NCI-H2107 treated with DMSO at 0.1 percent for 48 hours (cell line): Measurements from ENCODE around the gene PELI2.

ENCODE experiments used
- DNase-seq: peaks from one replicate; lab custom pipeline; 2025; ENCODE audit not compliant: unreplicated experiment; lab: John Stamatoyannopoulos, UW

The PELI2 gene

DNA sequence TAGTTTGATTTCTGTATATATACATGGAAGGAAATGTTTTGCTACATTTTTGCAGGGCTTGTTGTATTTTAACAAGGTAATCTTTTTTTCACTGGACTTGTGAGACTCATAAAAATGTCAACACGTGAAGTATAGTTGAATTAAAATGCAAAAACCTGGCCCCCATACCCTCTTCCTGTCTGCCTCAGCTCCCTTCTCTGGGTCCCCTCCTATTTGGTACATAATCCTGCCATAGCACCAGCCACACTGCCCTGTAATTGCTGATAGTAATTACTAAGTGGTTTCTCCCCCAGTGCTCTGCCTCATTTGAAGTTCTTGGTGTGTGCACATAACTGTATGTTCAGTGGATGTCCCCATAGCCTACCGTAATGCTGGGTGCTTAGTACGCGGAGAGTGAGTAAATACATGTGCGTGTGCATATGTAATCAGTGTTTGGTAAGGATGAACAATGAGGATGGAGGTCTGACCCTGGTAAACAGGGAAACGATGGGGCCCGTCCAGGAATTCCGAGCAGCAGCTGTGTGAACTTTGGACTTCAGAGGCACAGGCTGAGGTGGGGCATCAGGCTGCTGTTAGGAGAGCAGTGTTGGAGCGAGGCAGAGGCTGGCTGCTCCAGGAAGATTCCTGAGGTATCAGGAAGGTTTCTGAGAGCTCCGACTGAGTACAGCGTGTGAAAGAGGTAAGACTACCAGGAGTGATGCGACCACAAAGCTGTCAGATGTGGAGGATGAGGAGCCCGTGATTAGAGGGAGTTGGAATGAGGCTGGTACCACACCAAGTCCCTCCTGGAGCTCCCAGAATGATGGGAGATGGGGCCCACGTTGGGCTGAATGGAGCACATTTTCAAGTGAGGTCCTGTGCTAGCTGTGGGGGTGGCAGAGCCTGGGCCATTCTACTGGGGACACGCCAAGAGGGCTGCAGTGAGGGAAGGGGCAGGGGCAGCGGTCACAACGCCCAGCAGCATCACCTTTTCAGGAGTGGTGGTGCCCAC, 106.8 kb downstream of the PELI2 start:
- no peak for DNase-seq

DNA sequence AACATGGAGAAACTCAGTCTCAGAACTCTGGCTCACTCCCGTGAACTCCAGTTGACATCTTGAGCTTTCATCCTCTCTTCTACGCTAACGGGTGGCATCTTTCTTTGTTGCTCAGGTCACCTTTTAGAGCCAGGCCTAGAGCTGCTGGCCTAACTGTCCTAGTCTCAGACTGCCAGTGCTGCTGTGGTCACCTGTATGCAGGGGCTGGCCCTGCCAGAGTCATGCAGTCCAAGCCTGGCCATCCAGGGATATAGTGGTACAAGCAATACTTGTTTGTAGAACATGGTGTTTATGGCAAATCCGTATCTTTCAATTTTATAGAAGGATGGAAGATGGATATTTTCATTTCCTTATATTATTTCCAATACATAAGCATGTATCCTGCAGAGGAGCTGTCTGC, 117.2 kb downstream of the PELI2 start:
- DNase-seq = no peak

DNA sequence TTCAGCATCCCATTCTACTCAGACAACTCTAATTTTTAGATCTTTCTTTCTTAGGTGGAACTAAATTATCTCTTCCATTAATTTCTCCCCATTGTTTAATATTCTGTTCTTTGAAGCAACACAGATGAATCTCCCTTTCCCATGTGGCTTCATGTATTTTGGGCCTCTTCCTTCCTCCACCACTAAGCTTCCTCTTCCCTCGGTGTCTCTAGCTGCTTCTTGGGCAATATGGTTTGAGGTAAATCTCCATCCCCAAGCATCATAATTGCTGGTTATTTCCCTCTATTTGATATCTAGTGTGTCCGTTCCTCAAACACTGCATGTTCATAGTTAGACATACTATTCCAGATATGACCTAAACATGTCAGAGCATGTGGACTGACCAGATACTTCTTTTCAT, 119.2 kb downstream of the PELI2 start:
- no peak for DNase-seq

DNA sequence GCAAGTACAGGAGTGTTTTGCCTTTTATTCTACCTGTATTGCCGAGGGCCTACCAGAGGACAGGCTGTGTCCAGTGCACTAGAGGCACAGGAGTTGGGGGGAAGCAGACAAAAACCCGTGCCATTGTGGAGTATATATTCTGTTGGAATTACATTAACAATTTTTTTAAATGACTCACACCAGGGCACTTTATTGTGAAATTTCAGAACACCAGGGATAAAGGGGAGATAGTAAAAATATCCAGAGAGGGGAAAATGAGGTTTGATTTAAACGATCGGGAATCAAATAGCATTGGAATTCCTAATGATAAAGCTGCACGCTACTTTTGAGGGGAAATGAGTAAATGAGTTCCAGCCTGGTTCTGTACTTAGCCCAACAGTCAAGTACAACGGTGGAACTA, 123.2 kb downstream of the PELI2 start:
- DNase-seq = no peak

DNA sequence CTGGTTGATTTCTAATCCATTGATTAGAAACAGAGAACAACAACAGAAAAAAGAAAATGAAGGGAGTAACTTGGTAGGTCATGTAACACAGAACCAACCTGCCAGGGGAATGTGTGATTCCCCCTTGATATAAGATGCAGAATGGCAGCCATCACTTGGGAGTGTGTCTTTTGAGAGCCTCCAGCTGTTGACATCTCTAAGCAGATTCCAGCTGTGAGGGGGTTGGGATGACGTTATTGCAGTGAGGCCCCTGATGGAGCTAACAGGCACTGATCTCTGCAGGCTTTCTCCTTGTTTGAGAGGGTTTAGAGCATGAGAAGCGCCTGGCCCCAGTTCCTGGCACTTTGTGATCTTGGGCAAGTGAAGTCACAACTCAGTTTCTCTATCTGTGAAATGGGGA, 124.9 kb downstream of the PELI2 start:
- DNase-seq = no peak

DNA sequence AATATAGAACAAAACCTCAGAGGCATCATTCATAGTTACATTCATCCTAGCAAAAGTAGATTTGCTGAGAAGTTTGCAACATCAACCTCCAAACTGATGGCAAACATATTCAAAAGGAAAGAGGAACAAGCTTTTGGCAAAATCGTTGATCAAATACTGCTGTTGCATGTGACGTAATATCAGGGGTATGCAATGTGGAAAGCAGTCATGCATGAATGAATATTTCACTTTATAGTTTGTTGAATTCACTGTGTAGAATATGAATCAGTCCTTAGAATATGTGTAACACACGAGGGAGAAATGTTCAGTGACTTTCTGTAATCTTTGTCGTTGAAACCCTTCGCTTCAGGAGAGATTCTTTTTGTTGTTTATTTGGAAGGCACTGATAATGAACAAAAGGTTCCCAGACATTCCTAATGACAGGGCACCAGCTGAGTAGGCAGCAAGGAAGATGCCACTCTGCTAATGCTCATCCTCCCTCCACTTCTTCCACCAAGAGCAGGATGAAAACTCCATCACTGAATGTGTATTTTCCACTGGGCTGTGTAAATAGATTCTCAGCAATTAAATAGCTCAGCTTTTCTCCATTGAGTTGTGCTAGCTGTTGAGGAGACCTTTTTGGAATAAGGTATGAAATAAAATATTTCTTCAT, 126.1 kb downstream of the PELI2 start:
- DNase-seq = no peak

DNA sequence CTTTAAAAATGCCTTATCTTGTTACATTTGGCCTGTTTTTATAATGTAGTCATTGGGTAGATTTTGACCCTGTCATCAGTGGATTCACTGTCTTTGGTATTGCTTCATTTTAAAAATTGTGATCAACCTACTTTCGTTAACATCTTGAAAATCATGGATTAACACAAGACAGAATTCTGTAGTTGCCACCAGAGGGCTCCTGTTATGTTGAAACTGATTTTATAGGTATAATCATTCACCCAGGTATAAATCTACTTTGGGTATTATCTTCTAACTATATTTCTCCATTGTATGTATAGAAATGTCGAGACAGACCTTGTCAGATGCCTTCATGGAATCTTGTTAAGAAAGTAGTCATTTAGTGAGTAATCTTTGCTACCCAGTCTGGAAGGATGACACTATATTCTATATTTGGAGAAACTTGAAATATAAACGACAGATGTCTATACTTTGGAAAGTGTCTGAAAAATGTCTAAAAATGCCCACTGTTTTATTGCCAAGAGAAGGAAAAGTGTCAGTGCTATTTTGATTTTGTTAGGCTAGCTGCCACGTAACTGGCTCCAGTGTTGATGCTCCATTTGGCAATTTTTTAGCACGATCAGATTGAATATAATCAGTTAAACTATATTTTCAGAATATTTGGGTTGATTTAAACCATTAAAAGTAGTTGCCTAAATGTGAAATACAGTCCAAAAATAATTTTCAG, 129.4 kb downstream of the PELI2 start:
- DNase-seq = no peak

DNA sequence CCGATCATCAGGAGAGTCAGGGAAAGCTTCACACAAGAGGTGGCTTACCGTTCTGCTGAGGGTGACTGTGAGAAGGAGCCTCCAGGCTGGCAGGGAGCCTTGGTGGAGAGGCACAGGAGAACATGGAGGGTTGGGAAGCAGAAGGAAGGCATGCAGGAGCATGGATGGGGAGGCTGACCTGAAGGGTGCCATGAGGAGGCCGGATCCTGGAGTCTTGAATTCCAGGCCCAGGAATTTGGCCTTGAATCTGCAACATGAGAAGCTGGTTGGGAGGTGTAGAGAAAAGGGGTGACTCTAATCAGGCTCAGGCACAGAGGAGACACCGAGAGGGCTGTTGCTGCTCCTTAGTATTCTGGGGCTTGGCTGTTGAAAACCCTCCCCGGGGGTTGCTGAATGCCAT, 130.2 kb downstream of the PELI2 start:
- DNase-seq = no peak

DNA sequence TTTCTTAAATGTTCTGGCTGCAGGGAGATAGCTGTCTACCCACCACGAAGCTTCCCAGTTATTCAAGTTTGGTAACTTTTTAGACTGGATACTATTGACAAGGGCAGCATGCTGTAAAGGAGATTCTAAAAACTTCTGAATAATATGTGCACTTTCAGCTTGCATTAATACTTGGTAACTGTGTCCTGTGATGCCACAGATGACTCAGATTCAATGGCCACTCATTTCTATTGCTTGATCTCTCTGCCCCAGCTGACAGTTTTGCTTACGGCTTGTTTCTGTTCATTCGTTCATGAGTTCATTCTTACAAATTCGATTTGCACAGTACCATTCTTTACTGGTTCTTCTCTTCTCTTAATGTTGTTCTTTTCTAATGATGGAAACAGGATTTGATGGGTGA, 142.8 kb downstream of the PELI2 start:
- no peak for DNase-seq

DNA sequence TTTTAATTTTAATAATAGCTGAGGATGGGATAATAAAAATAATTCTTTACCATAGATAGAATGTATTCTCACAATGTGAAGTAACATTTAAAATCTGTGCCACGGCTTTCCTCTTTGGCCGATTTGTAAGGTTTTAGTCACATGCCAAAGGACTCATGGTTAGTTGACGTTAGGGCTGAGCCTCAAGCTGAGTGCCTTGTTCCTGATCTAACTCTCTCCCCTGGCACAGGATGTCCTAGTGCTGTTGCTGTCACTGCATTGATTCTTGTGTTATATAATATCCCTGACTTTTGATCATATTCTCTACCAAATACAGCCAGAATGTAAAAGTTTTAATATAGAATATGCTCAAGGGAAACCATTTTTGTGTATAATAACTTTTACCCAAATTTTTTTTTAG, 144.3 kb downstream of the PELI2 start:
- DNase-seq = no peak

DNA sequence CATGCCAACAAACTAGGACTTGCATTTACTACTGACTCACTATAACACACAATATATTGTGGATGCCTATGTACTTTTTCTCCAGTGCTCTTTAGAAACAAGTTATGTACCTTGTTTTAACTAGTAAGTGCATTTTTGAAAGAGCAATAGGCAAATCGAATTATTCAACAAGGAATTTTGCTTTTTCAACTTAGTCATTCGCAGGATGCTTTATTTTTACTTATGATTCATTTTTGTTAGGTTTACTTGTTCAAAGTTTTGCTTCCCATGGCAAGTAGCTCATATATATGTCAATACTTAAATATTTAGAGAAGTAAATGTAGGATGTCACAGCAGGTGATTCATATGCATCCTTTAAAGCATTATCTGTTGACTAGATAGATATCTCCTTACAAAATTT, 149.8 kb downstream of the PELI2 start:
- no peak for DNase-seq

DNA sequence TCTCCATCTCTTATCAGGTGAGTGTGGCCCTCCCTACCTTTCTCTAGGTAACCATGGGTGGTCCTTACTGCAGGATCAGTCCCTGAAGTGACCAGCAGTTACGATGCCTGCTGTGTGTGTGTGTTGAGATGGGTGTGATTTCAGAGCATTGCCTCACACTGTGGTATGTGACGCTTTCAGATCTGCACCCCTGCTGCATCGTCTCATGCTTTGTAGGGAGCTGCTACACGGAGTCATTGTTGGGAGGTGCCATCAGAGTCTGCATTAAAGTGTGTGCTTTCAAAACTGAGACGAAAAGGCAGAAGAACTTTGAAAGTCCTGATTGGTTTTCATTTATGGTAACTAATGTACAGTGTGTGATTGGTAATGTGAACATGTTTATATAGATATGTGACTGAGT, 150.5 kb downstream of the PELI2 start:
- DNase-seq = no peak

DNA sequence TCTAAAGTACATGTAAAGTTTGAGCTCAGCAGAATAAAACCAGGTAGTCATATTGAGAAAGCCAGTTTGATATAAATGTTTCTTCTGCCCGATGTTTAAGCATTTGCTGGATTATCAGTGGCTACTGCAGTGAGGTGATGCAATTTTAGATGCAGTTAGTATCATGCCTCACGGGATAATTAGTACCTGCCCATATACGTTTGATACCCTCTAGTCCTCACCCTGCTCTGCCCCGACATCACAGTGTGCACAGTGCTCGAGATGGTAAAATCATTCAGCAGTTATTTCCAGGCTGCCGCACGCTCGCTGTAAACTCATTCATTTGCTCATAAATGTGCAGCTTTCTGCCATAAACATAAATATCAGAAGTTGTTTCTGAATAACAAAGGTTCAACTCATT, 152.7 kb downstream of the PELI2 start:
- no peak for DNase-seq

DNA sequence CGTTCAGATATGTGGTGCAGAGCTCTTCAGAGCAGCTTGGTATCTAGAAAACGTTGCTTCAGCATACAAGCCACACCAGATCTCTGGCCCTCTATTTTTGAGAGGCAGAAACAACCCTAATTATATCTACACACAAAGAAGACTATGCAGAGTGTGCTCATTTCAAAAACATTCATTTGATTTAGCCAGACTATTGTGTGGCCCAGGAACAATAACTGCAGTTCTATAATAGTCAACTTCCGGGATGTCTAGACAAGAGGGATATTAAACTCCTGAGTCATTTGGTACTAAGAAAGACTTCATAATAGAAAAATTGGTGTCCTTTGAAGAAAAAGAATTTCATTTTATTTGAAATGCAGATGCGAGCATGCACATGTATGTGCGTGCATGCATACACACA, 153.8 kb downstream of the PELI2 start:
- DNase-seq = no peak

DNA sequence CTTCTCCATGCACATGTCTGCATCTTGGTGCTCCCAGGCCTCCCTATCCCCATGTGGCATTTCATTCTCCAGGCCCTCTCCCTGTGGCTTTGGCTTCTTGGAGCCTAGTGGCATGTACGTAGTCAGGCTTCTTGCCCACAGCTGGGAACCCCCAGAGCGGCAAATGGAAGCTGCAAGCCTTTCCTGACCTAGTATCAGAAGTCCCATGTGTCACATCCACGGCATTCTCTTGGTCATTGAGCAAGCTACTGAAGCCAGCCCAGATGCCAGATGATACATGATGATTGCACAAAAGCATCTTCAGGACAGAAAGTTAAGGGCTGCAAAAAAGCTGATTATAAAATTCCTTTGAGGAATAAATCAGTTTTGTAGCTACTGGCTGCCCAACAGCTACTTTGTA, 154.9 kb downstream of the PELI2 start:
- no peak for DNase-seq

DNA sequence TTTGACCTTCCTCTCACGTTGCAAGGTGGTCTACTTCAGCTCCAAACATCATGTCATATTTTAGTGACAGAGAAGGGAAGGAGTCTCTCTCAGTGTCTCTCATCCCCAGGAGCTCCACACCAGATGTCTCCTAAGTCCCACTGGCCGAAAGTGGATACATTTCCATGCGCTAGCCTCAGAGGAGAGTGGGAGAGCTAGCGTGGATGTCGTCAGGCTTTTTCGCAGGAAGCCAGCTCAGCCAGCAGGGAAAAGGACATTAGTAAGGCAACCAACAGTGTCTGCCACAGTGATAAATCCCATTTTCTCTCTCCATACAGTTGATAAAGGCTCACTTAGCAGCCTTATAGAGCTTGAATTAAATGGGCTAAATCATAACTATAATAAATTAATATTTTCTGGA, 155.7 kb downstream of the PELI2 start:
- DNase-seq = no peak

DNA sequence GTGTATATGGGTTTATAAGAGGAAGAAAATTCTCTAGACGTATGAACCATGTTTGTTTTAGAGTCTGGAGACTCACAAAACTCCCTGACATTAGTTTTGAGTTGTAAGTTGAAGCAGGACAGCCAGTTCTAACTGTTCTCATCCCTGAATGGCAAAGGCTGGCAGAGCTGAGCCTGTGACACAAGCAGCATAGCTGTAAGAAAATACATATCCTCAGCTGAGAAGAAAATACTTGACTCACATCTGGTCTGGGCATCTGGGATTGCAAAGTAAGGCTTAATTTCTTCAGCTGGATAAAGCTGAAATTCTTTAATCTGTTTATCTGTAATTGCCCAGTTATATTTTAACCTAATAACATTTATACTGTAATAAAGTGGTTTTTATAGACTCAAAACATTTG, 156.3 kb downstream of the PELI2 start:
- DNase-seq = no peak

DNA sequence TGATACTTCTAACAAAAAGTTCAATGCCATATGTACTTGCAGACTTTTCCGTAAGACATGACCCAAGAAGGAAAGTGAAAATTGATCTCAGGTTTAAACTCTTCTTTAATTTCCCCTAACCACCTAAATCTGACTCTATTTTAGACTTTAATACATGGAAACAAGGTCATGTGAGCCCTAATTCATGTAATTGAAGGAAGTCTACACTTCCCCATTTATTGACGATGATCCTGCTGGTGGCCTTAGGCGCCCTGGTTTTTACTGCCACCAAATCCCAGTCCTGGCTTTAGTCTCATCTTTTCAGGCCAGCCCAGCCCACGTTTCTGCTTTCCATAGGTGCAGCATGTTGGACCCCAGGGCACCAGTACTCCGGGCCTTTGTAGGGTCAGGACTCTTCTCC, 157.9 kb downstream of the PELI2 start:
- no peak for DNase-seq

DNA sequence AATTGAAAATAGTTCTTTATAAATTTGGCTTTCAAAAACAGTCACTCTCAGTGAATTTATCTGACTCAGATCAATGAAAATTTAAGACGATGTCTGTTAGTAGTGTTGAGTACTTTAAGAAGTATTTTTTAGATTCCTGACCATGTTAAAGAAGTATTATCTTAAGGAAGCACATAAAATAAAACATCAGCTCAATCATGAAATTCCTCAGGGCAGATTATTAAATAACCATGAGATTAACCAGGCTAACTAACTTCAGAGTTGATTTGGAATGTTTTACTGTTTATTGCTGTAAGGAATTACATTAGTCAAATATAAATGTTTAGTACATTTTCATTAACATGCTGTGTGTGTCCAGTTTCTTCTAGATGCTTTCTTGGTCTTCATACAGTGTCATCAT, 160.2 kb downstream of the PELI2 start:
- no peak for DNase-seq

DNA sequence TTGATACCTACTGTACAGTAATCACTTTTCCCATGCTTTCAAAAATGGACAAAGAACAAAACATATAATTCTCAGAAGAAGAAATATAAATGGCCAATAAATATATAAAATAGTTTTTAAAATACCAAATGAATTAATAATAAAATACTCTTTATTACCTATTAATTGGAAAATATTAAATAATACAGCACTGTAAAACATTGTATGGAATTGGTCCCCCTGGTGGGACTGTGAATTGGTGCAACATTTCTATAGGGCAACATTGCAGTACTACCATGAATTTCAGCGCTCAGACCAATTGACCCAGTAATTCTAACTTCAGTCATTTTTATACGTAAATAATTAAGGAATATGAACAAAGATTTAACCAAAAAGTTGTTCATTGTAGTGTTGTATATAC, 162.6 kb downstream of the PELI2 start:
- no peak for DNase-seq

DNA sequence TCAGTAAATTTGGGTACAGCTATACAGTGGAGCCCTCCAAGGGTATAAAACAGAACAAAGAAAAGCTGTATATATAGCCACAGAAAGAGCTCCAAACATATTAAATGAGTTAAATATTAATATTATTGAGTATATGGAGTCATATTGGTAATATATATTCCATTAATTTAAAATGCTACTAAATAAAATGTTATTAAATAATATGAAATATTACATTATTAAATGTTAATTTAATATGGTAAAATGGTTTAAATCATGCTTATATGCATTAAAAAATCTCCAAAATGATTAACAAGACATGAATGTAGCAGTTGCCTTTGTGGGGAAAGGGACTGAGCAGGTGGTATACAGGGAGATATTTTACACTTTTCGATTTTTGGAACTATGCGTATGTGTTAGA, 164.0 kb downstream of the PELI2 start:
- no peak for DNase-seq

DNA sequence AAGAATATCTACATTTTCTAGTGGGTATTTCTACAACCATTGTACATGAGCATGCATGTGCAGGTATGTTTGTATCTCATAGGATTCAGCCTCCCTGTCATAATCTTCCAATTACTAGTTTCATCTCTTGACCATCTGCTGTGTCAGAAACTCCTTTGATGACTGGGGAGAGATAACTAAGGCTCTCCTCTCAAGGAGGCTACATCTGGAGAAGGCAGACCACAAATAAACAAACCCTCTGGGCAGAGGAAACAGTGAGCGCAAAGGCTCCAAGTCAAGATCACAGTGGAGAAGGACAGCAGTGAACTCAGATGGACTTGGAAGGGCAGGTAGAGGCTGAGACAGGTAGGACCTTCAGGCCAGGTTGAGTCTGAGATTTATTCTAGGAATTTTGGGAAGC, 166.4 kb downstream of the PELI2 start:
- DNase-seq = no peak
